MCF 10A (cell line): Measurements from ENCODE around the gene TUBG1. TPM values are rescaled to one million over a fixed set of nuclear protein-coding genes. Genes with fewer than 3 reads are reported as not detected.

Experiments used
- Bru-seq: library from RNA; stranded (reverse); fragments of 400-500 nt; gene quantifications from one replicate; lab custom pipeline; 2021; lab: Mats Ljungman, UMichigan
- BruChase-seq, 2 experiments: library from RNA; stranded (reverse); fragments of 400-500 nt; gene quantifications; one replicate each; lab custom pipeline; 2021; lab: Mats Ljungman, UMichigan
- BruUV-seq: library from RNA; stranded (reverse); fragments of 400-500 nt; replicated peaks from 2 replicates; lab custom pipeline; 2021; lab: Mats Ljungman, UMichigan
- CTCF ChIA-PET: fragments of 300-600 bp; sonication (Branson Sonifier 250); formaldehyde crosslinking; extraction: SDS; loops from one replicate; lab custom pipeline; 2021; ENCODE audit warnings: antibody characterized with exemption, inconsistent platforms; lab: Yijun Ruan, JAX
- POLR2A ChIA-PET: fragments of 300-600, 350-650 bp; sonication (Branson Sonifier 250); formaldehyde crosslinking; extraction: SDS; loops from one replicate; lab custom pipeline; 2020; ENCODE audit warnings: antibody characterized with exemption, inconsistent platforms; lab: Yijun Ruan, JAX
- DNase-seq: peaks from one replicate; pipeline ENCODE4 v3.0.0-alpha.2; 2018; ENCODE audit not compliant: unreplicated experiment
- H3K27ac Mint-ChIP-seq: one replicate; pipeline ENCODE4 v1.8.0; 2022; ENCODE audit warnings: mild to moderate bottlenecking, low read depth, mixed read lengths; ENCODE audit not compliant: unreplicated experiment
- H3K27me3 Mint-ChIP-seq: one replicate; pipeline ENCODE4 v1.8.0; 2022; ENCODE audit warnings: mixed read lengths; ENCODE audit not compliant: insufficient read depth, unreplicated experiment
- H3K36me3 Mint-ChIP-seq: one replicate; pipeline ENCODE4 v1.8.0; 2022; ENCODE audit warnings: mild to moderate bottlenecking, moderate library complexity, mixed read lengths; ENCODE audit not compliant: insufficient read depth, unreplicated experiment
- H3K4me1 Mint-ChIP-seq: one replicate; pipeline ENCODE4 v1.8.0; 2022; ENCODE audit warnings: mixed read lengths; ENCODE audit not compliant: insufficient read depth, unreplicated experiment
- H3K4me3 Mint-ChIP-seq: one replicate; pipeline ENCODE4 v1.8.0; 2022; ENCODE audit warnings: mild to moderate bottlenecking, moderate library complexity, mixed read lengths; ENCODE audit not compliant: unreplicated experiment
- H3K9me3 Mint-ChIP-seq: one replicate; pipeline ENCODE4 v1.8.0; 2022; ENCODE audit warnings: mixed read lengths; ENCODE audit not compliant: unreplicated experiment
- CTCF ChIP-seq: fragments of 200-600 bp; IDR thresholded peaks from one replicate; pipeline ENCODE4 v1.8.0; 2022; ENCODE audit warnings: antibody characterized with exemption, mild to moderate bottlenecking; ENCODE audit not compliant: unreplicated experiment
- intact Hi-C: fragments of 100-400 bp; cut with micrococcal nuclease; formaldehyde crosslinking; loops from 2 replicates; pipeline ENCODE4 v1.14.1; 2022
- long read RNA-seq: library from polyadenylated mRNA; stranded (forward); transcript quantifications from one replicate; pipeline ENCODE4 v2.0.0, GENCODE V29; 2022
- total RNA-seq: library from RNA; stranded (reverse); gene quantifications from 2 replicates; pipeline ENCODE4 v1.2.3, GENCODE V29; 2022

TUBG1 gene
- total RNA-seq (57.8 and 60.2 TPM in 2 replicates), Bru-seq, nascent RNA (percentile 49 among the genes with signal in this experiment), BruChase-seq, experiment 1, labeled RNA remaining after a 6-hour chase (percentile 76 among the genes with signal in this experiment), BruChase-seq, experiment 2, labeled RNA remaining after a 2-hour chase (percentile 61 among the genes with signal in this experiment)
- long read RNA-seq, transcript TUBG1-201 (11 exons, 1,611 nt), result major isoform, 201 of 218 reads
- long read RNA-seq, partial matches to known transcripts, result 5 of 218 reads
- long read RNA-seq, other reads (novel, unspliced or antisense), result 12 of 218 reads

- CTCF ChIA-PET, result interaction anchor here (0.5 to 2.6 kb wide), 11 partner anchors 9 to 724 kb away, joined by 3 to 18 read pairs (median 4); partner anchors contain the start of gene PSMC3IP
- intact Hi-C loops, result loop anchor here (5.0 kb wide), 1 partner anchor 68 kb away; the partner anchor contains the start of gene PLEKHH3
- peaks cover 34% of the 10 kb centered on the region for H3K36me3 Mint-ChIP-seq
- DNase-seq, result peak; percentile 99
- H3K4me3 Mint-ChIP-seq, result peak within 1 kb of the TSS; percentile 99
- H3K27me3 Mint-ChIP-seq, result no peaks in the 10 kb centered on the region
- POLR2A ChIA-PET, result interaction anchor here (0.6 to 6.9 kb wide), 38 partner anchors 10 to 1716 kb away, joined by 3 to 158 read pairs (median 6); partner anchors contain the start of genes BECN1, CAVIN1, CCR10 and CNTNAP1
- peak within 1 kb of the TSS; percentile 91 for H3K27ac Mint-ChIP-seq
- peaks cover 13% of the 10 kb centered on the region for H3K4me1 Mint-ChIP-seq
- BruUV-seq, result no TSS peak
- TF ChIP-seq CTCF, result peak; percentile 34
- H3K9me3 Mint-ChIP-seq, result no peaks in the 10 kb centered on the region
Measured at GRCh38 chr17:42609182-42609813, at the start of gene TUBG1, which contains the start of gene RETREG3. TUBG1 (plus strand) TSS chr17:42609683; CDS start chr17:42609738, 55 bp downstream. RETREG3 (minus strand) TSS chr17:42609374; CDS start chr17:42609324, 50 bp downstream.

- H3K27ac Mint-ChIP-seq, result peak overlapping the region; percentile 79
- no peak overlapping the region for H3K4me3 Mint-ChIP-seq
- H3K27me3 Mint-ChIP-seq, result no peaks in the 10 kb centered on the region
- intact Hi-C loops, result no loop called here
- peaks cover 24% of the 10 kb centered on the region for H3K36me3 Mint-ChIP-seq
- ChIA-PET POLR2A (interaction anchor here (0.6 to 1.3 kb wide), 4 partner anchors 29 to 131 kb away, joined by 3 to 4 read pairs (median 4); no protein-coding TSS in a partner anchor), CTCF (interaction anchor here (0.6 kb wide), 1 partner anchor 393 kb away, joined by 3 read pairs; no protein-coding TSS in a partner anchor)
- no peak for TF ChIP-seq CTCF
- DNase-seq, result no peak
- H3K9me3 Mint-ChIP-seq, result no peaks in the 10 kb centered on the region
- H3K4me1 Mint-ChIP-seq, result peaks cover 19% of the 10 kb centered on the region
- no TSS peak for BruUV-seq
Measured at GRCh38 chr17:42560246-42560645, 49.2 kb upstream of the TUBG1 start.

DNA sequence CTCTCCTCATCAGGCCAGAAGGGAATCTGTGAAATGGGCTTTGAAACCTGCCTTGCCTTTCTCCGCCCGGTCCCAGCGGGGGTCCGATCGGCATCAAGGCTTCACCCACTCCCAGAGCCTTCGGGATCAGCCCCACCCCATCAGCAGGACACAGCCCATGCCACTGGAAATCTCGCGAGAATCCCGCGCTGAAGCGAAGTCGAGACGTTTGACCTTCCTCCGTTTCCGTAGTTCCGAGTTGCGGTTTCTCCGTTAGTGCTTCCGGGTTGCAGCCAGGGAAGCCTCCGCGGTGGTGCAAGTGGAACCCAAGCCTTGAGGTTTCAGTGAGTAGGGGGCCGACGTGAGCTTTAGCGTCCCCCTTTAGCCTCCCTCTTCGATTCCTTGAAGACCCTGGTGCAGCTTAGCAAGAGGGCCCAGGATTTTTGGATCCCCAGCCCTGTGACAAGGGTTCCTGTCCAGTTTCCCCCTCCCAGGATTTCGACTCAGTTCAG lies 47.5 kb upstream of the TUBG1 start, which contains the start of gene COASY:
Gene COASY, plus strand, starts transcription at position 252 of the 491 bp plus-strand sequence. CDS start 475 bp downstream, outside the sequence.
- ChIA-PET POLR2A (interaction anchor here (1.4 to 2.5 kb wide), 4 partner anchors 15 to 114 kb away, joined by 3 to 22 read pairs (median 14); partner anchors contain the start of genes NAGLU, PLEKHH3 and PSMC3IP), CTCF (no interaction called here)
- peak; percentile 97 for DNase-seq
- H3K9me3 Mint-ChIP-seq, result no peaks in the 10 kb centered on the region
- intact Hi-C loops, result no loop called here
- no TSS peak for BruUV-seq
- H3K4me3 Mint-ChIP-seq, result peak within 1 kb of the TSS; percentile 94
- TF ChIP-seq CTCF, result no peak
- H3K4me1 Mint-ChIP-seq, result peaks cover 19% of the 10 kb centered on the region
- H3K36me3 Mint-ChIP-seq, result peaks cover 23% of the 10 kb centered on the region
- H3K27me3 Mint-ChIP-seq, result no peaks in the 10 kb centered on the region
- H3K27ac Mint-ChIP-seq, result peak within 1 kb of the TSS; percentile 96
